Embryonic facial prominence (tissue), 1 donor: ENCODE data around the gene FOXF1.
A peak's percentile ranks its signal among the peaks of the same experiment; 100 is the strongest.

Experiments
- DNase-seq: peaks from one replicate; pipeline ENCODE4 v3.0.0-alpha.2; 2016; ENCODE audit errors: extremely low spot score

FOXF1 gene

GRCh38 chr16:86556576-86556975, 46.2 kb downstream of the FOXF1 start:
- no peak for DNase-seq

DNA sequence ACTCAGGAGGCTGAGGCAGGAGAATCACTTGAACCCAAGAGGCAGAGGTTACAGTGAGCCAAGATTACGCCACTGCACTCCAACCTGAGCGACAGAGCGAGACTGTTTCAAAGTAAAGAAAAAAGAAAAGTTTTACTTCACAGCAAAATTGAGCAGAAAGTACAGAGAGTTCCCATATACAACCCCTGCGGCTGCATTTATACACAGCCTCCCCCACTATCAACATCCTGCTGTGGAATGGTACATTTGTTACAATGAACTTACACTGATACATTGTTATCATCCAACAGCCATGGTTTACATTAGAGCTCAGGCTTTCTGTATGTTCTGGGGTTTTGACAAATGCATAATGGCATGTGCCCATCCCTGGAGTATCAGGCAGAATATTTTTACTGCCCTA, 47.3 kb downstream of the FOXF1 start:
- no peak for DNase-seq

GRCh38 chr16:86558355-86559193, 48.2 kb downstream of the FOXF1 start:
- no peak for DNase-seq

DNA sequence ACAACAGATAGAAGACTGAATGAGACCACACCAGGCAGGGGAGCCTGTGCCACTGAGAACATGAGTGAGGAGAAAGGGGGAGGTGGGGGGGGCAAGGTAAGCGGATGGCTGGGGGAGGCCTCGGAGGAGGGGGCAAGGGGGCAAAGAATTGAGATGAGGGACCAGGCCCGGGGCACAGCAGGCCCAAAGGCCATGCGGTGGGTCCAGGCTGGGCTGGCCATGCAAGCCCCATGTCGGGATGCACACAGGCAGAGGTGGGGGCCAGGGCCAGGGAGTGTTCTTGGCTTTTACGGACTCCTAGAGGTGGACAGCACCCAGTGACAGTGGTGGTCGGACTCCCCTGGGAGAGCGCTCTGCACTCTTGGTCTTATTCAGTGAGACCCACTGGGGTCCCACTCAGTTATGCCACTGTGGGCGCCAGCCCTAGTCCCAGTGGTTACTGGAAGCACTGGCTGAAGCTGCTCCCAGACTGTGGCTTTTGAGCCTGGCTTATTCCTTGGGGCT, 49.5 kb downstream of the FOXF1 start:
- no peak for DNase-seq

DNA sequence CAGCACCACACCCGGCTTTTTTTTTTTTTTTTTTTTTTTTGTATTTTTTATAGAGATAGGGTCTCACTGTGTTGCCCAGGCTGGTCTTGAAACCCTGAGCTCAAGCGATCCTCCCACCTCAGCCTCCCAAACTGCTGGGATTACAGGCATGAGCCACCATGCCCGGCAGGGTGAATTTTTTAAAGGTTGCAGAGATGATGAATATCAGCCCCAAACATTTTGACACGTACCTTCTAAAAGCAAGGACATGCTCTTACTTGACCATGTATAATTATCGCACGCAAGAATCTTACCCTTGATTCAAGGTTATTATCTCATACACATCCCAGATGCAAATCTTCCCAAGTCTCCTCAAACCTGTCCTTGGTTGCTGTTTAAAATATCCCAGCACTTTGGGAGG, 52.0 kb downstream of the FOXF1 start:
- no peak for DNase-seq

GRCh38 chr16:86563469-86564345, 53.4 kb downstream of the FOXF1 start:
- peak; percentile 85 for DNase-seq
